ENCODE results near the gene C1QTNF12. TPM values are rescaled to one million over a fixed set of nuclear protein-coding genes. Genes with fewer than 3 reads are reported as not detected.
"Not testable (repeated sequence)": the region's sequence is repeated elsewhere in the genome, so short reads cannot be mapped to it uniquely, and the experiment has no call there.

C1QTNF12 gene
- total RNA-seq, 1 donor from 2014 or later = 0.50 TPM

- intact Hi-C loops (cut with micrococcal nuclease) = no loop called here
- DNase-seq (no peak), ATAC-seq (no peak)
Measured at GRCh38 chr1:1262071-1262470, 15.5 kb upstream of the C1QTNF12 start.

GRCh38 chr1:1260843-1261560, 14.5 kb upstream of the C1QTNF12 start:
- DNase-seq (no peak), ATAC-seq (peak; percentile 8)
- intact Hi-C loops (cut with micrococcal nuclease) = no loop called here

- ATAC-seq (peak; percentile 64), DNase-seq (peak; percentile 65)
- intact Hi-C loops (cut with micrococcal nuclease) = no loop called here
Measured at GRCh38 chr1:1259951-1260600, 13.6 kb upstream of the C1QTNF12 start.

GRCh38 chr1:1259540-1259939, 13.0 kb upstream of the C1QTNF12 start:
- intact Hi-C loops (cut with micrococcal nuclease) = no loop called here
- ATAC-seq = no peak
- DNase-seq = no peak

GRCh38 chr1:1259119-1259488, 12.6 kb upstream of the C1QTNF12 start:
- intact Hi-C loops (cut with micrococcal nuclease) = no loop called here
- ATAC-seq (no peak), DNase-seq (no peak)

GRCh38 chr1:1256956-1257871, 10.7 kb upstream of the C1QTNF12 start:
- intact Hi-C loops (cut with micrococcal nuclease) = no loop called here
- DNase-seq = no peak

GRCh38 chr1:1255611-1256010, 9.1 kb upstream of the C1QTNF12 start:
- intact Hi-C loops (cut with micrococcal nuclease) = no loop called here
- DNase-seq (no peak), ATAC-seq (no peak)

More at GRCh38 chr1:1256956-1257871, 10.7 kb upstream of the C1QTNF12 start:
- no peak for ATAC-seq

GRCh38 chr1:1255078-1255477, 8.6 kb upstream of the C1QTNF12 start:
- no peak for DNase-seq
- intact Hi-C loops (cut with micrococcal nuclease) = no loop called here
- no peak for ATAC-seq

- intact Hi-C loops (cut with micrococcal nuclease) = no loop called here
Measured at GRCh38 chr1:1254667-1254998, 8.1 kb upstream of the C1QTNF12 start.

GRCh38 chr1:1253972-1254666, 7.6 kb upstream of the C1QTNF12 start:
- DNase-seq = no peak
- ATAC-seq = no peak
- intact Hi-C loops (cut with micrococcal nuclease) = no loop called here

More at GRCh38 chr1:1254667-1254998, 8.1 kb upstream of the C1QTNF12 start:
- ATAC-seq = no peak
- DNase-seq = no peak

- intact Hi-C loops (cut with micrococcal nuclease) = no loop called here
- ATAC-seq (no peak), DNase-seq (no peak)
Measured at GRCh38 chr1:1253314-1253713, 6.8 kb upstream of the C1QTNF12 start.

- intact Hi-C loops (cut with micrococcal nuclease) = no loop called here
- ATAC-seq (no peak), DNase-seq (no peak)
Measured at GRCh38 chr1:1250786-1251284, 4.3 kb upstream of the C1QTNF12 start.

- DNase-seq; intact Hi-C loops (cut with micrococcal nuclease); ATAC-seq: not testable (repeated sequence)
Measured at GRCh38 chr1:1248009-1248913, 1.7 kb upstream of the C1QTNF12 start.

GRCh38 chr1:1247341-1247913, 905 bp upstream of the C1QTNF12 start:
- ATAC-seq = no peak
- intact Hi-C loops (cut with micrococcal nuclease) = no loop called here
- DNase-seq = no peak

- intact Hi-C loops (cut with micrococcal nuclease) = no loop called here
- ATAC-seq = no peak
- DNase-seq = no peak
Measured at GRCh38 chr1:1245817-1246576, 525 bp downstream of the C1QTNF12 start.

GRCh38 chr1:1245178-1245816, 1.2 kb downstream of the C1QTNF12 start:
- intact Hi-C loops (cut with micrococcal nuclease) = no loop called here
- DNase-seq (no peak), ATAC-seq (no peak)

Measured in left ventricle myocardium superior (tissue), 1 donor.